ENCODE measurements around the gene RHBDD1. TPM values are rescaled to one million over a fixed set of nuclear protein-coding genes. Genes with fewer than 3 reads are reported as not detected.

Gene RHBDD1
- total RNA-seq, 4 donors from 2014 or later: 19.5 to 91.5 (median 47.3) TPM

GRCh38 chr2:226909126-226909525, 73.3 kb downstream of the RHBDD1 start:
- Histone ChIP-seq H3K27me3 (no peaks in the 10 kb centered on the region), H3K4me1 (no peaks in the 10 kb centered on the region), H3K4me3 (no peak overlapping the region), H3K27ac (no peak overlapping the region), H3K9me3 (no peaks in the 10 kb centered on the region), H3K36me3 (no peaks in the 10 kb centered on the region)
- intact Hi-C loops (cut with DNase I; ENCODE audit: low total_unique reads): no loop called here
- DNase-seq: no peak
- no peak for TF ChIP-seq POLR2A (IDR thresholded peaks at IDR 0.05)
- TF ChIP-seq CTCF (IDR thresholded peaks at IDR 0.05): no peak

DNA sequence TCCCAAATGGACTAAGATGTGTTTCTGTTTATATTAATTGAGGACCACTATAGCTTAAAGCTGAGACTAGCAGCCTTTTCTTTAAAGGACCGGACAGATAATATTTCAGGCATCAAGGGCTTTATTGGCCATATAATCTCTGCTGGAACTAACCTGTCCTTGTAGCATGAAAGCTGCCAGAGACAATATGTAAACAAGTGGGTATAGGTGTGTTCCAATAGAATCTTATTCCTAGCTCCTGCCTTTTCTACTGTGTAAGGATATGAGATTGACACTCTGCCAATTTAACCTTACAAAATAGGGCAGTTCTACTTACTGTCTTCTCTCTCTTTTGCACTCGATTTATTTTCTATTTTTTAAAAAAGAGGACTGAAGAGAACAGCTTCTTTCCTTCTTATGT, 74.0 kb downstream of the RHBDD1 start:
- no peaks in the 10 kb centered on the region for H3K9me3 ChIP-seq
- no peak for DNase-seq
- H3K27me3 ChIP-seq: no peaks in the 10 kb centered on the region
- no peak overlapping the region for H3K27ac ChIP-seq
- no peaks in the 10 kb centered on the region for H3K36me3 ChIP-seq
- H3K4me3 ChIP-seq: no peak overlapping the region
- no peak for TF ChIP-seq CTCF (IDR thresholded peaks at IDR 0.05)
- no peak for TF ChIP-seq POLR2A (IDR thresholded peaks at IDR 0.05)
- no peaks in the 10 kb centered on the region for H3K4me1 ChIP-seq
- intact Hi-C loops (cut with DNase I; ENCODE audit: low total_unique reads): no loop called here

DNA sequence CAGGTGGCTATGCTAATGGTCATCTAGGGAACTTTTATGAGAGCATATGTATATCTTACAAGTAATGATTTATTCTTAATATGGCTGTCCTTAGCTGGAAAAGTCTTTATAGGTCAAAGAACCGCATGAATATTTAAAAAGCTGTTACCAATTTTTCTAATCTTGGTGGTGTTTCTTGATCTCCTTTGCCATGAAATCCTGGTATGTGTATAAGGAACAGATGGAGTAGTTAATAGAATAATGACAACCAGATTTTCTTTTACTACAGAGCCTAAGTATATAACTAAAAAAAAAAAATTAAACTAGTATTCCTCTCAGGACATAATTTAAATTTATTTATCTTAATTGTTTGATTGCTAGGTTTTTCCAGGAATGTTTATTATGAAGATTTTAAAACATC, 74.5 kb downstream of the RHBDD1 start:
- intact Hi-C loops (cut with DNase I; ENCODE audit: low total_unique reads): no loop called here
- Histone ChIP-seq H3K9me3 (no peaks in the 10 kb centered on the region), H3K4me1 (no peaks in the 10 kb centered on the region), H3K27ac (no peak overlapping the region), H3K27me3 (no peaks in the 10 kb centered on the region), H3K4me3 (no peak overlapping the region), H3K36me3 (no peaks in the 10 kb centered on the region)
- DNase-seq: no peak
- TF ChIP-seq CTCF (IDR thresholded peaks at IDR 0.05) (no peak), POLR2A (IDR thresholded peaks at IDR 0.05) (no peak)

DNA sequence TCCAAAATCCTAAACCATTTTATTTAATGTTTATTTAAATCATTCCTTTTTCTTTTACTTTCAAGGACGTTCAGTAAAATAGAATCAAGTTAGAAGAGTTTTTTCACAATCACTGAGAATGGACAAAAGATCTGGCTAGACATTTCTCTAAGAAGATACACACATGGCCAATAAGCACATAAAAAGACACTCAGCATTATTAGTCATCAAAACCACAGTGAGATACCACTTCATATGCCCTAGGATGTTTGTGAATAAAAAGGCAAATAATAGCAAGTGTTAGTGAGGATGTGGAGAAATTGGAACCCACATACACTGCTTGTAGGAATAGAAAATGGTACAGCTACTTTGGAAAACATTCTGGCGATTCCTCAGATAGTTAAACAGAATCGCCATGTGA, 76.1 kb downstream of the RHBDD1 start:
- Histone ChIP-seq H3K27ac (no peak overlapping the region), H3K36me3 (no peaks in the 10 kb centered on the region), H3K9me3 (no peaks in the 10 kb centered on the region), H3K27me3 (no peaks in the 10 kb centered on the region), H3K4me1 (no peaks in the 10 kb centered on the region), H3K4me3 (no peak overlapping the region)
- no peak for DNase-seq
- TF ChIP-seq POLR2A (IDR thresholded peaks at IDR 0.05): no peak
- intact Hi-C loops (cut with DNase I; ENCODE audit: low total_unique reads): no loop called here

GRCh38 chr2:226913641-226914040, 77.8 kb downstream of the RHBDD1 start:
- Histone ChIP-seq H3K4me3 (no peak overlapping the region), H3K27ac (no peak overlapping the region), H3K9me3 (no peaks in the 10 kb centered on the region), H3K36me3 (no peaks in the 10 kb centered on the region), H3K4me1 (no peaks in the 10 kb centered on the region), H3K27me3 (no peaks in the 10 kb centered on the region)
- no peak for DNase-seq
- intact Hi-C loops (cut with DNase I; ENCODE audit: low total_unique reads): no loop called here
- TF ChIP-seq CTCF (IDR thresholded peaks at IDR 0.05): no peak
- no peak for TF ChIP-seq POLR2A (IDR thresholded peaks at IDR 0.05)

GRCh38 chr2:226915846-226916360, 80.0 kb downstream of the RHBDD1 start:
- H3K4me3 ChIP-seq: no peak overlapping the region
- no peak overlapping the region for H3K27ac ChIP-seq
- H3K9me3 ChIP-seq: no peaks in the 10 kb centered on the region
- no peaks in the 10 kb centered on the region for H3K36me3 ChIP-seq
- intact Hi-C loops (cut with DNase I; ENCODE audit: low total_unique reads): no loop called here
- TF ChIP-seq POLR2A (IDR thresholded peaks at IDR 0.05) (no peak), CTCF (IDR thresholded peaks at IDR 0.05) (no peak)
- no peaks in the 10 kb centered on the region for H3K4me1 ChIP-seq
- H3K27me3 ChIP-seq: no peaks in the 10 kb centered on the region
- no peak for DNase-seq

Measured in uterus (tissue), 4 donors.